HTERT RPE-1 (cell line): ENCODE results near the gene CADPS.

Source experiments
- in situ Hi-C: fragments of 300-500 bp; cut with MboI; formaldehyde crosslinking; loops from 4 replicates; pipeline ENCODE4 v1.14.3; 2020; ENCODE audit warnings: low sequenced_read_pairs

The CADPS gene

DNA sequence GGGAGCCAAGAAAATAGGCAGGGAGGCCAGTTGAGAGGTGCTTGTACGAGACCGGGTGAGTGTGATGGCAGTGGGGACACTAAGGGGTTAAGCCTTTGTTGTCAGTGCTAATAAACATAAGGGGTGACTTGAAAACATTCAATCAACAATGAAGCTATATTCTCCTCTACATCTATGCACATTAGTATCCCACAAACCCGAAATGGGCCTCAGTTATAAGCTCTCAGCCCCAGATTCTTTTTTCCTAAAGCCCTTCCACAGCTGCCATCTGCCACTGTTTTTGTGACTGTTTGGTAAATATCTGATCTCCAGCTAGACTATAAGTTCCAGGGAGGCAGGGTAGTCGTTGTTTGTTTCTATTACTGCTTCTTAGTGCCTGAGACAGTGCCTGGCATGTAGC lies 118.2 kb downstream of the CADPS start:
- in situ Hi-C loops: no loop called here

GRCh38 chr3:62755285-62755684 lies 119.9 kb downstream of the CADPS start:
- in situ Hi-C loops: no loop called here

DNA sequence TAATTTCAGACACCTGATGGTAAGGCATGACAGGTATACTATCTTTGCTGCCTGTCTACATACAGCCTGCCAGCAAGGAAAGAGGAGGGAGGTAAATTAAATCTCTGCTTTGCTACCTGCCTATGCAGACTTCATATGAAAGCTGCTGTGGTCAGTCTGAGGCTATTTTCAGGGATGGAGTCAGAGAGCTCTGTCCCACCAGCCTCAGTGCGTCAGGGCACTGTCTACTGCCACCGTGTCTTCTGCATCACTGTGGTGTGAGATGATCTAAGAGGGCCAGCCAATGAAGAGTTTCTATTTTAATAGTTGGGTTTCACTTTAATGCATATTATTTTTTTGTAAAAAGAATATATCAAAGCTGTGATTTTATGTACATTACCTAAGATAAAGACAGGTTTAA lies 125.6 kb downstream of the CADPS start:
- in situ Hi-C loops: no loop called here

DNA sequence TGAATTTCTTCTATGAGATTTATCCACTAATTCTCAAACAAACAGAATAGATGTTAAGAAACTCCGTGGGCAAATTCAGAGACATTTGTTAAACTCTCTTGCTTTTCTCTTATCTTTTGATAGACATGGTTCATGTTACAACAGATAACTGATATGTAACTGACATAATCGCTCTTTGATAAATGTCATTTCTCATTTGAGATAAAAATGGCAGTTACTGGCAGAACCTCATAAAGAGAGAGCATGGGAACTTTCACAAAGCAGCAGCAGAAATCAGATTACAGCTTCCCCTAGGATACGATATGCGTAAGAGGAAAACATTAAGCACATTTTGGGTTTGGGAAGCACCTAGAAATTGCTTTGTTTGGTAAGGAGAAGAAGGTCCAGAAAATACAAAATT lies 126.1 kb downstream of the CADPS start:
- in situ Hi-C loops: no loop called here

- in situ Hi-C loops: no loop called here
These were observed 137.8 kb downstream of the CADPS start for GRCh38 chr3:62737449-62737848.

- in situ Hi-C loops: no loop called here
These were observed 139.7 kb downstream of the CADPS start for GRCh38 chr3:62735510-62735909.

DNA sequence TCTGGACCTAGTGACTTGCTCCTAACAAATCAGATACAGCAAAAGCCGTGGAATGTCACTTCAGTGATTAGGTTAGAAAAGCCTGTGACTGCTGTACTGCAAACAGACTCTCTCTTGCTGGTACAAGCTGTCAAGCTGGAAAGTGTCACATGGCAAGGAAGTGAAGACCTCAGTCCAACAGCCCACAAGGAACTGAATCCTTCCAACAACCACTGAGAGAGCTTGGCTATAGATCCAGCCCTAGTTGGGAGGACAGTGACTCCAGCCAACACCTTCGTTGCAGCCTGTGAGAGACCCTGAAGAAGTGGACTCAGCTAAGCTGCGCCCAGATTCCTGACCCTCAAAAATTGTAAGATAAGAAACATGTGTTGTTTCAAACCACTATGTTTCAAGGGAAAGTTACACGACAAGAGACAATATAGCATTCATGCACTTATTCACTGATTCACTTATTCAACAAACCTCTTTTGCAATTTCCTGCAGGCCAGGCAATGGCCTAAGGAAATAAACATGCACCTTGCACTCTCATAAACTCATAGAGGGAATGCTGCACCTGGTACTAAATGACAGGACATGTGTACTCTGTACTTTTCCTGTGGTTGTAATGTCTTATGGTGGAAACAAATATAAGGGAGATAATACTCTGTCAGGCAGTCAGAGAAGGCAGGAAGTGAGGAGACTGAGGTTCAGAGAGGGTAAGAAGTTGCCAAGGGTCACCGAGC lies 142.9 kb downstream of the CADPS start:
- in situ Hi-C loops: no loop called here

DNA sequence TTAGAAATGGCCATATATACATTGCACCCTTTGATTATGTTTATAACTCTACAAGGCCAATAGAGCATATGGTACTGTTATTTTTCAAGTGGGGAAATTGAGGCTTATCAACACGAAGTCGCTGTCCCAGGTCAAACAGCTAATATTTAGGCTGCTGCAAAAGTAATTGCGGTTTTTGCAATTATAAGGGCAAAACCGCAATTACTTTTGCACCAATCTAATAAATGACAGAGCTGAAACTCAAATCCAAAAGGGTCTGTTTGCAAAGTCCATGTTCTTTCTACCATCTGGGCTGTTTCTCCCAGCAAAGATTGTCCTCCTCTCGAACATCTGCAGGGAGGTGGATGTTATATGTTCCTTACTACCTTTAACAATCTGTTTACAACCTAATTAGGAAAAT lies 147.2 kb downstream of the CADPS start:
- in situ Hi-C loops: no loop called here

DNA sequence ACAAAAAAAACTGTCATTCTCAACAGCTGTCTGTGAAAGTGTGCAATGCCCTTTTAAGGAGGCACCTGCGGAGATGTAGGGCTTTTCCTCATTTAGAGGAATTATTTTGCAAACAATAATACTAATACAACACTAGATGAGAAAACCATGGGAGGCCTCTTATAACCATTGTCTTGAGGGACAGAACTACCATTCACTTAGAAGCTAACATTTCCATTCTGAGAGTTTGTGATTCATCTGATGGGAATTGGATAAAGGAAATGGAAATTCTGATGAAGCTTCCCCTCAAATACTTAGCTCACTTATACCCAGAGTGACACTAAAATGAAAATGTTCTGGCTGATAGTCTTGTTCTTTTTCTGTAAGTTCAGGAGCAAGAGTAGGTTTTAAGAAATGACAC lies 147.7 kb downstream of the CADPS start:
- in situ Hi-C loops: no loop called here

DNA sequence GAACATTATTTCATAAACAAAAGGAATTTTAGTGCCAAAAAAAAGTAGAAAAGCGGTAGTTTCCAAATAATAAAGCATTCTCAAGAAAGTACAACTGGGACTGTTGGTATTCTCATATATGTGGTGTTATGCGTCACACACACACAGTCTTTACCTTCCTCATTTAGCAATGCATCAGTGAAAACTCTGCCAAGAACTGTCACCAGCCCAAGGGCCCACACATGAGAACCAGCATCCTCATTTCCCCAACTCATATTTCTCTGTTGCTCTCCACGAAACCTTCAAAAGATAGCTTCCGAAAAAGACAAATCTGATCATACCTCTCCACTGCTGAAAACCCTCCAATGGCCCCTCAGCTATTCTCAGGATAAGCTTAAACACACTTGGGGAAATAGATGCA lies 150.7 kb downstream of the CADPS start:
- in situ Hi-C loops: no loop called here

DNA sequence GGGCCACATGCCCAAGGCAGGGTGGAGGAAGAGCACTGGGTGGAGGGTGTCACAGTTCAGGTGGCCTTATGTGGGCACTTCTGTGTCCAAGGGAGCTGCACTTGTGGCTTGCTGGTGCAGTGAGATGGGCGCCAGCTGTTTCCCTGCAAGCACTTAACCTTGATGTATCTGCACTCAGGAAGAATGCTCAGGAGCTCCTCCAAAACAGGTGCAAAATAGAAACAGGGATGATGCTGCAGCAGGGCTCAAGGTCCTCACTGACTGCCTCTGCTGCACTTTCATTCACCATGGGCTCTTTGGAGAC lies 151.3 kb downstream of the CADPS start:
- in situ Hi-C loops: no loop called here

DNA sequence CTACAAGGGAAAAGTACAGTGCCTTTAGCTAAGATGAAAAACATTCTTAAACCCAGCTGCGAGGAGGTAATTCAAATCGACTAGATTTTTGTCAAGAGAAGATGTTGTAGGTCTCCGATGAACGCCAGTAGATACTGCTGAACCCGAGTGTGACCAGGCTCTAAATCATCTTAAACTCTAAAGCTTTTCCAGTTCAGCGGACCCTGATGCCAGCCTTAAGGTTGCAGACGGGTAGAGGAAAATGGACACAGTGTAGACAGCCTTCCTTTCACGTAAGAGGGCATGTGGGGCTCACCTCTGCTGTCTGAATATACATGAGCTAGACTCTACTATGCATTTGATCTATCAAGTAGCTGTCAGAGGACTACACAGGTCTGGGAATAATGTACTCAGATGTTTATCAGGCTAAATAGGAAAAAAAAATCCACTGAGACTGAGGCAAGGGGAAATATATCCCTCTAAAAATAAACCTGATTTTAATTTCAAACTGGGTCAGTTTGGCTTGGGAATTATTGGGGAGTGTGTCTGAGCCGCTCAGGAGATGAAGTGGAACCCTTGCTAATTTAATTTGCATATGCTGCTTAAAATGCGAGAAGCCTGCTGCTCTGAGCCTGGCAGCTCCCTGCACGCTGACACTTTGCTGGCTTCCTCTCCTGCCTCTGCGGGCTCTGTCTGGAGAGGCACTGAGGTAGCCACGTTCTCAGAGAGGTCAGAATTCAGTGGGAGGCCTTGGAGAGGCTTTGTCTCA lies 151.9 kb downstream of the CADPS start:
- in situ Hi-C loops: no loop called here

DNA sequence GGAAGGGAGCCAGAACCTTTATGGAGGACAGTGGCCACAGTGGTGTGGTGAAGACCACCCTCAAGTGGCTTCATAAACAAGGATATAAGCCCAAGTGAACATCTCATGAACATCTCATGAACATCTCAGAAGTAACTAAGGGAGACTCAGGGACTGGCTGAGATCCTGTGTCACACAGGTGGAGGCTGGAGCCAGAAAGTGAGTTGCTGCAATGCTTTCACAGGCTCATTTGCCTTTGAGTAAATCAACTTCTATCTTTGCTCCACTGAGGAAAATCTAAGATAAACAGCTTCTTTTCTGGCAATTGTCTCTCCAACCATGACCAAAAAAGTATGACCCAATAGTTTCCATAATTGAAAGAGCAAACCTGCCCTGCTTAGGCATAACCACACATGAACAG lies 152.9 kb downstream of the CADPS start:
- in situ Hi-C loops: no loop called here

GRCh38 chr3:62718515-62719320 lies 156.5 kb downstream of the CADPS start:
- in situ Hi-C loops: no loop called here

DNA sequence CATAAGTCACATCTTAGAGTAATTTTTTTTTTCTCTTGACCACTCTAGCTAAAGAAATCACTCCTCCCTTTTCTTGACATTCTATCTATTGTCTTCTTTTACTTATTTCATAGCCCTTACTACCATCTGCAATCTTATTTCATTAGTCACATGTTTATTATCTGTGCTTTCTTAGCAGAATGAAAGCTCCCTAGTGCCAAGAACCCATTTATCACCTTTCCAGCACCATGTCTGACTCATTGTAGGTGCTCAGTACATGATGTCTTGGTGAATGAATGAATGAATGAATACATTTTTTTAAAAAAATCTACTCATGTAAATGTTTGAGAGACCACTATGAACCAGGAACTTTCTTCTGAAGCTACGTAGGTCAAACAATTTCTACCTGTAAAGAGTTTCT lies 157.2 kb downstream of the CADPS start:
- in situ Hi-C loops: no loop called here

GRCh38 chr3:62712746-62713145 lies 162.5 kb downstream of the CADPS start:
- in situ Hi-C loops: no loop called here

GRCh38 chr3:62710751-62711150 lies 164.5 kb downstream of the CADPS start:
- in situ Hi-C loops: no loop called here

- in situ Hi-C loops: no loop called here
These were observed 166.4 kb downstream of the CADPS start for GRCh38 chr3:62708638-62709373.

DNA sequence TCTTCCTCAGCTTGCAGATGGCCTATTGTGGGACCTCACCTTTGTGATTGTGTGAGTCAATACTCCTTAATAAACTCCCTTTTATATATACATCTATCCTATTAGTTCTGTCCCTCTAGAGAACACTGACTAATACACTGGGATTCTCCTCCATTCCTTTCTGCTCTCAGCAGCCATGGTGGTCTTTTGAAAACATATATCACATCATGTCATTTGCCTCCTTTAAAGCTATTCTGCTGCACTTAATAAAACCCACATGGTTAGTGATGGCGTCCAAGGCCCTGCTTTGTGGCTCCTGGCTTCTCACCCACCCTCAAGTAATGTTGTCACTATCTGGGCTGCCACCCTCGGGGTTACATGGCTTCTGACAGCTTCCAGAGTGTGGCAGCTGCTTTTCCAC lies 169.5 kb downstream of the CADPS start:
- in situ Hi-C loops: no loop called here

GRCh38 chr3:62703451-62704167 lies 171.6 kb downstream of the CADPS start:
- in situ Hi-C loops: no loop called here

- in situ Hi-C loops: no loop called here
These were observed 174.9 kb downstream of the CADPS start for GRCh38 chr3:62700357-62700756.
